ENCODE results near the gene POPDC3.
"Not testable (repeated sequence)": the region's sequence is repeated elsewhere in the genome, so short reads cannot be mapped to it uniquely, and the experiment has no call there.

DNA sequence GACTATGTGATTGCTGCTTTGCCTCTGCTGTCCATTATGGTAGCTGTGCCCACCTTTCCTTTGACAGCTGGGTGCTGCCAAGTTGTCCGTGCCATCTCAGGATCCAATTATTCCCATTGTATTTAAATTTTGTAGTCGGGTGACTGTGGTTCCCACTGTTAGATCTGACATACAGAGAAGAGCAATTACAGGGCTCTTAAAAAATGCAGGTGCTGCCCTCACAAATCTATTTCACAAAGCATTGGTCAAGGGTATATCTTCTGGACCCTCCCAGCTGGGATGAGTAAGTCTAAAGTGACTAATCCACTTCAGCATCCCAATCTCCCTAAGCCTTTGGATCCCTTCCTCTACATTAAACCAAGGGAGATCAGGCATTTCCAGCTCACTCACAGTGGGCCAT, 41.4 kb upstream of the POPDC3 start:
- TF ChIP-seq POLR2AphosphoS5, POLR2A (IDR thresholded peaks at IDR 0.05): not testable (repeated sequence)
